GM21737 (cell line): ENCODE results near the gene IFRD1.
"Not testable (repeated sequence)": the region's sequence is repeated elsewhere in the genome, so short reads cannot be mapped to it uniquely, and the experiment has no call there.

ENCODE experiments used
- ATAC-seq: cut with Tn5 transposase; IDR thresholded peaks from one replicate; pipeline ENCODE4 v1.9.1; 2021; ENCODE audit warnings: mild to moderate bottlenecking, moderate library complexity; ENCODE audit not compliant: unreplicated experiment

The IFRD1 gene

DNA sequence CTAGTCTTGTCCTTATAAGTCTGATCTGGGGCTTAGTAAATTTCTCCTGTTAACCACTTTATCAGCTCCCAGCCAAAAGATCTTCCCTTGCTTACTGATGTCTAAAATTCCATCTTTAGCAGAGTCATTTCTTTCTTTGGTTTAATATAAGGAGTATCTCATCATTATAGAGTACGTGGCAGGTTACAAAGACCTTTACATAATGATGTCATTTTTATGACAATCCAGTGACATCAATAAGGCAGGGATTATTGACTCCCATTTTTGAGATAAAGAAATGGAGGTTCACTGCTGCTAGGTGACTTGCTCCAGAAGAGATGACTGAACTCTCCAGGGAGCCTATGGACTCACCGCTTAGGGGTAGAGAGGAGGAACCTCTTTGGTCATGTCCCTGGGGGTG is 8.1 kb upstream of the IFRD1 start:
- no peak for ATAC-seq

- ATAC-seq: no peak
Observed at GRCh38 chr7:112444505-112444904, 5.8 kb upstream of the IFRD1 start.

GRCh38 chr7:112446431-112446830 is 3.8 kb upstream of the IFRD1 start:
- no peak for ATAC-seq

GRCh38 chr7:112447406-112447805 is 2.9 kb upstream of the IFRD1 start:
- ATAC-seq: no peak

DNA sequence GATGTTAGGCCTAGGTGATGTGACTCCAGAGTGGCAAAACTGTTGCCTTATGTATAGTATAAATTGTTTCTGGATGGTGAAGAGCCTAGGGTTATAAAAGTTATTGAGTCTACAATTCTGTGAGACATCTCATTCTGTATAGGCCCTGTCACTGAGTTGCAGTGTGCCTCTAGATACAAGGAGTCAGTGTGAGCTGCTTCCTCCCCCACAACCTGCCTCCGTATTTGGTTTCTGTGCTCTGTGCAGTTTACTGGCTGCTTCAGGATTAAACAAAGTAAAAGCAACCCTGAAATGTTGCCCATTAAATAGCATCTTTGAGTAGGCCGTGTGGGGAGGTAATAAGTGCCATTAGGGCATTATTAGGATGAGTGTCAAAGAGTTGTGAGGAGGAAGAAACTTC is 1.9 kb upstream of the IFRD1 start:
- ATAC-seq: no peak

DNA sequence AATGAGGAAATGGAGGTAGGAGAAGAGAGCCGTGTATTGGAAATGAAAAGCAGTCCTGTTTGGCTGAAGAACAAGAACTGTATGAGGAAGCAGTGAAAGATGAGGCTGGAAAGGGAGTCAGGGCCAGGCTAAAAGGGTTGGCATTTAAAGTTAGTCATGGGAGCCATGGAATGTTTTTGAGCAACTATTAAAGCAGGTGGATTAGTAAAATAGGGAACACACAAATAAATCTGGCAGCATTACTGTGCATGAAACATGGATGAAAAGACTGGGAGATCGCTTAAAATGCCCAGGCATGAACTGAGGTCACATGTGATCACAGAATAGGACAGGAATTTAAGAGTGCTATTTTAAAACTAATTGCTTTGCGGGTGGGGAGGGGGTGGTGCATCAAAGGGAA is 1.4 kb upstream of the IFRD1 start:
- ATAC-seq: no peak

DNA sequence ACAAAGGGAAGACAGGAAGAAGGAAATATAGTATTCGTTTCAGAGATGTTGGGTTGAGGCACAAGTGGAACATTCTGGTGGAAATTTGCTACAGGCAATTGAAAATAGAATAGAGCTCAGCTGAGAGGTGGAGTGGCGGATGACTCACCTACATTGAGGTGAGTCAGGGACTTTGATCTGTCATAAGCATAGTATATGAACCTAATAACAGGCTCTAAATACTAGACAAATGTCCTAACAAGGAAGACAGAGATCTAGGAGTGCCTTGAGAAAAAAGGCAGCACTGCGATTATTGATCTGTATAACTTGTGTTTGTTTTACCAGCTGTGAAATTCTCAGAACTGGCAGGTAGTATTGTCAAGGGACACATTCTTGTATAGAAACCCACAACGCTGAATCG is 907 bp upstream of the IFRD1 start:
- ATAC-seq: no peak

DNA sequence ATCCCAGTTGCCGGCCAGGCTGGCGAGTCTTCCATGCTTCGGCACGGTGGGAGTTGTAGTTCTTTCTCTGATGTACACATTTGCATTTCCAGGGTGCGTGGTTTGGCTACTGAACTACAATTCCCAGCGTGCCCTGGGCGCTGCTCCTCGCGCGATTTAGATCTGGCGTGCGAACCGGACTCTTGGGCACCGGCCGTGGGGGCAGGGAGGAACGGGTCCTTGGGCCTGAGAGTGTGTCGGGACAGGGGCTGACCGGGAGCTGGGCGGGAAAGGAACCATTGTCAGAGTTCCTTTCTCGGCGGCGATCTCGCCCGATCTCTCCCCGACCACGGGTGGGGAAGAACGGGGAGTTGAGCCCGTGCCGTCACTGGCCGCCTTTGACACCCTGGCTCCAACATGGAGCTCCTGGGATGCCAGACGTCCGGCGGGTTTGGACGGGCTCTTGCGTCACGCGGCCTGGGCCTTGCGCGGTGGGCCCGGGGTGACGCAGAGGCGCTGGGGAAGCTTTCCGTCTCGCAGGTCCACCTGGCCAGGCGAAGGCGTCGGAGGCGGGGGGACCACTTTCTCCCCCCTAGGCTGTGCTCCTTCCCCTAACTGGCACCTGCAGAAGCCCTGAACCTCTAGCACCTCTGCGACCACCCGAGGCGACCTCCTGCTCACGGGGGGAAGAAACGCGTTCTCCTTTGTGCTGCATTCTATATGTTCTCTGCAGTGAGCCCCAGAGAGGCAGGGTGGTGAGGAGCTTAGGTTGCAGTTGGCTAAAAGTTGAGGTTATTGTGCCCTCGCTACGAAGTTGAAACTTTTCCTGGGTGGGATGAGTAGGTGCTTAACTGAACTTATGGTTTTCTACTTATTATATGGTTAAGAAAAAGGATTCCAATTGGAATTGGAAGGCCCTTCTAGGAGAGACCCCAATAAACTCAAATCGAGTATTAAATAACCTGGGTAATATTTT is 824 bp downstream of the IFRD1 start:
- peak; percentile 77 for ATAC-seq

DNA sequence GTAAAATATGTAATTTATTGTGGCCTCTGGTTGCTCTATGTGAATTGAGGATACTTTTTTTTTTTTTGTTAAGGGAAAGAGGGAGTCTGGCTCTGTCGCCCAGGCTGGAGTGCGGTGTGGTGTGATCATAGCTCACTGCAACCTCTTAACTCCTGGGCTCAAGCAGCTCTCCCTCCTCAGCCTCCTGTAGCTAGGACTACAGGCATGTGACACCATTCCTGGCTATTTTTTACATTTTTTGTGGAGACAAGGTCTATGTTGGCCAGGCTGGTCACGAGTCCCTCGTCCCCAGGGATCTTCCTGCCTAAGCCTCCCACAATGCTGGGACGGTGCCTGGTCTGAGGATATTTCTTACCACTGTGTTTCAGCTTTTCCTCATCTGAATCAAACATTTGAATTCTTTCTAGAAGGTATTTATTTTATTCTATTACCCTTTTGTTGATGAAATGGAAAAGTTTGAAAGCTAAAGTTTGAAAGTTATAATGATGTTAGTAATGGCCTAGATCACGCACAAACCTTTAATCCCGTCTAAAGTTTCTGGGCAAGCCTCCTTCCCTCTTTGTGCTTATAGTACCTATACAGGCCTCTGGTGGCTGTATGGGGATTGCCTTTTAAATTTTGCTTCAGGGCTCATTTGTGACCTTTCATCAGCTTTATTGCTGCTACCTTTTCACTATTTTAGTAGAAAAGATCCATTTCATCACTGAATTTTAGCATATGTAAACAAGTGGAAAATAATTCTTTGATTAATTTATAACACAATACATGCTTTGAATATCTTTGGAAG is 2.0 kb downstream of the IFRD1 start:
- ATAC-seq: no peak

- ATAC-seq: no peak
Observed at GRCh38 chr7:112453505-112454171, 3.4 kb downstream of the IFRD1 start.

GRCh38 chr7:112454191-112454590 is 3.9 kb downstream of the IFRD1 start:
- ATAC-seq: not testable (repeated sequence)

- no peak for ATAC-seq
Observed at GRCh38 chr7:112459645-112460044, 9.4 kb downstream of the IFRD1 start.

- ATAC-seq: no peak
Observed at GRCh38 chr7:112462236-112462635, 12.0 kb downstream of the IFRD1 start.

DNA sequence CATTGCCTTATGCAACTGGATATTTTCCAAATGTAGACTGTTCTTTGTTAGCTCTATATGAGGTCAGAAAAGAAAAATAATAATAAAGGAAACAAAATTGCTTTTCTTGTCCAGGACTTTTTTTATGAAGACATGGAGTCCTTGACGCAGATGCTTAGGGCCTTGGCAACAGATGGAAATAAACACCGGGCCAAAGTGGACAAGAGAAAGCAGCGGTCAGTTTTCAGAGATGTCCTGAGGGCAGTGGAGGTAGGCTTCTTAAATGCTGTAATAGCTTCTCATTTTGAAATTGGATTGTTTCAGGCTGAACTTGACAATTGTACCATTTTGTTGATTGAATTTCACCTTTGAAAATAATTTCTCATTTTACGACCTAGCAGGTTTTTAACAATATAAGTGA is 17.6 kb downstream of the IFRD1 start:
- no peak for ATAC-seq

GRCh38 chr7:112470194-112470593 is 19.9 kb downstream of the IFRD1 start:
- ATAC-seq: no peak

- no peak for ATAC-seq
Observed at GRCh38 chr7:112476390-112477052, 26.3 kb downstream of the IFRD1 start.

DNA sequence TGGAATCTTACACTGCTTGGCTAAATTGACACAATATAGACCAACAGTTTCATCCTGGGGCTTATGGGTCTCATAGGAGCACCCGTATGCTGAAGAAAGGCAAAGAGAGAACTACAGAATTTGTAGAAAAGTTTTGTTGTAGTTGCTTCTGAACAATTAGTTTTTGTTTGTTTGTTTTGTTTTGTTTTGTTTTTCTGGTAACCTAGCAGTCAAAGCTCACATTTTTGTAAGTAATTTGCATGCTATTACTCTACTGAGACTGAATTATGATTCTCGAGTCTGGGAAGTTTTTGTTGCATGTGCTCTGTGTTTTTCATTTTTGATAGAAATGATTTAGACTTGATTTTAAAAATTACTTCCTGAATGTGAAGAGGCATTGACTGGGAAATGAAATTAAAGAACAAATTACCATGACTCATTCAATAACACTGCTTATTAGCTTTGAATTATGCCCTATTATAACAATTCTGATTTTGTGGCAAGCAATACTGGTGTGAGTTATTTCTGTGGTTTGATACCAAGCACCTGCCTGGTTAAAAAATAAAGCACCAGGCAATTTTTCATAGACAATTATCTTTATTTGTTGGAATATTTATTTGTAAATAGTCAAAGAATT is 31.0 kb downstream of the IFRD1 start:
- no peak for ATAC-seq

GRCh38 chr7:112481833-112482670 is 31.8 kb downstream of the IFRD1 start:
- no peak for ATAC-seq

DNA sequence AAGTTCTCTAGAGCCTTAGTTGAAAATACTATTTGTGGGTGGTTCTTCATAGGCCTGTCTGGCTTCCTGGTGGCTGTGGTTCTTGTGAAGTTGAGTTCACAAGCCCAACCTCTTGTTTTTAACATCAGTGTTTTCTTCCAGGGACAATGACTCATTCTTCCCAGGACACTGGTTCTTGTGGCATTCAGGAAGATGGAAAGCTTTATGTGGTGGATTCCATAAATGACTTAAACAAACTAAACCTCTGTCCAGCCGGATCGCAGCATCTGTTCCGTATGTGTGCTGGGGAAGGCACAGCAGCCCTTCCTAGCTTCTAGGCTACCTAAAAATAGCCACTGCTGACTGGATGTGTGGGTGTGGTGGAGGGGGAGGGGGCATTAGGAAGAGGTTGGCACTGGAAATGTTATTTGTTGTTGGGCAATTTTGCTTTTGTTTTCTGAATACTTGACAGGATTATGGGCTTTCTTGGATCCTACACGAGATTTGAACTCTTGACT is 34.5 kb downstream of the IFRD1 start:
- no peak for ATAC-seq
